Endodermal cell (in vitro differentiated cells): ENCODE measurements around the gene CALML6. TPM values are rescaled to one million over a fixed set of nuclear protein-coding genes. Genes with fewer than 3 reads are reported as not detected.

Experiments used
- DNase-seq: peaks from one replicate; pipeline ENCODE4 v3.0.0-alpha.2; 2017
- H3K27ac ChIP-seq: 2 replicates; pipeline ENCODE4 v1.5.1; 2013; ENCODE audit warnings: mild to moderate bottlenecking, low read depth, low read length, moderate library complexity
- H3K27me3 ChIP-seq: 2 replicates; pipeline ENCODE4 v1.6.1; 2013; ENCODE audit warnings: mild to moderate bottlenecking, low read length, moderate library complexity; ENCODE audit not compliant: insufficient read depth, control insufficient read depth, poor library complexity, severe bottlenecking
- H3K36me3 ChIP-seq: 2 replicates; pipeline ENCODE4 v1.7.0; 2013; ENCODE audit warnings: mild to moderate bottlenecking, low read length, moderate library complexity; ENCODE audit not compliant: control insufficient read depth, insufficient read depth
- H3K4me1 ChIP-seq: one replicate; pipeline ENCODE4 v1.7.0; 2013; ENCODE audit warnings: low read length; ENCODE audit not compliant: control insufficient read depth, insufficient read depth
- H3K4me3 ChIP-seq: 2 replicates; pipeline ENCODE4 v1.5.1; 2013; ENCODE audit warnings: mild to moderate bottlenecking, low read length, moderate library complexity
- H3K9ac ChIP-seq: 2 replicates; pipeline ENCODE4 v1.6.1; 2013; ENCODE audit warnings: mild to moderate bottlenecking, low read length, moderate library complexity; ENCODE audit not compliant: poor library complexity, severe bottlenecking; ENCODE audit errors: extremely low read depth
- H3K9me3 ChIP-seq: 2 replicates; pipeline ENCODE4 v1.6.1; 2013; ENCODE audit warnings: mild to moderate bottlenecking, low read length, moderate library complexity; ENCODE audit not compliant: control insufficient read depth
- H3K27ac Mint-ChIP-seq: 2 replicates; pipeline ENCODE4 v1.8.0; 2020; ENCODE audit warnings: mixed read lengths
- H3K27me3 Mint-ChIP-seq: 2 replicates; pipeline ENCODE4 v1.8.0; 2021; ENCODE audit warnings: mild to moderate bottlenecking, mixed read lengths; ENCODE audit not compliant: insufficient read depth
- H3K36me3 Mint-ChIP-seq: 2 replicates; pipeline ENCODE4 v1.8.0; 2020; ENCODE audit warnings: low read depth, mixed read lengths
- H3K4me1 Mint-ChIP-seq: 2 replicates; pipeline ENCODE4 v1.8.0; 2020; ENCODE audit warnings: mixed read lengths
- H3K4me3 Mint-ChIP-seq: 2 replicates; pipeline ENCODE4 v1.8.0; 2020; ENCODE audit warnings: mild to moderate bottlenecking, moderate library complexity, mixed read lengths
- H3K9me3 Mint-ChIP-seq: 2 replicates; pipeline ENCODE4 v1.8.0; 2020; ENCODE audit warnings: mild to moderate bottlenecking, mixed read lengths
- CTCF ChIP-seq: fragments of 200-600 bp; sonication (generic); conservative IDR thresholded peaks from 2 replicates; pipeline ENCODE4 v1.5.0; 2021; ENCODE audit warnings: antibody characterized with exemption, mild to moderate bottlenecking
- WGBS, 2 experiments: methylation state at CpG; one replicate each; pipeline versions ENCODE4 v1.1.5 to v1.1.7; 2013; ENCODE audit warnings: missing lambda C conversion rate in 2 of 2, mixed read lengths in 1 of 2; ENCODE audit not compliant: insufficient coverage in 1 of 2, insufficient read length in 1 of 2; 5-methylcytosine and 5-hydroxymethylcytosine counted together
- total RNA-seq, 2 donors: library from RNA; stranded (reverse); fragmentation: NEBNext Ultra II Directional in 1 of 2; extraction: Animal tissue kit (Norgen Biotek cat#: 25700) in 1 of 2; gene quantifications; 2 replicates in 1 of 2; 3 replicates in 1 of 2; pipeline ENCODE4 v1.2.1, GENCODE V29; 2021

Gene CALML6
- total RNA-seq, 2 donors from 2014 or later: 0.89 to 1.4 TPM

DNA sequence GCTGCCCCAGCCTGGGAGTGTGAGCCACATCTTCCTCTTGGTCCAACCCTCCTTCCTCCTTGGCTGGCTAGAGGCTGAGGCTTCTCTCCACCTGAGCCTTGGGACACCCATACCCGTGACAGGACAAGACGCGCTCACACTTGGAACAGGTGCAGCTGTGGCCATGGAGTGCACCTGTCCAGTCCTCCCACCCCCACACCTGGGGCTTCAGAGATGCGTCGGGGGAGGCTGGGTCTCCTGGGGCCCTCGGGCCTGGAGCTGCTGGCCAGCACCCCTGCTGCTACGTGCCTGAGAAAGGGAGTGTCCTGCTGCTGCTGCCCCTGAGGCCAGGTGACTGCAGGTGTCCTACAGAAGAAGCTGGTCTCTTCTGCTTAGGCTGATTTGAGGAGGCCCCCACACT is 41.0 kb downstream of the CALML6 start:
- H3K36me3 ChIP-seq: no peaks in the 10 kb centered on the region
- no peaks in the 10 kb centered on the region for H3K4me1 ChIP-seq
- no peaks in the 10 kb centered on the region for H3K27me3 ChIP-seq
- H3K4me3 ChIP-seq: no peak overlapping the region
- no peak for TF ChIP-seq CTCF
- 83% methylated on average over 7 of the region's 7 CpGs; no CpG with 5 or more reads in 1 of the 2 experiments for WGBS, 2 experiments
- H3K4me1 Mint-ChIP-seq: peaks cover 10% of the 10 kb centered on the region
- peaks cover 2% of the 10 kb centered on the region for H3K9me3 Mint-ChIP-seq
- H3K27ac Mint-ChIP-seq: no peak overlapping the region
- no peak overlapping the region for H3K27ac ChIP-seq
- H3K27me3 Mint-ChIP-seq: no peaks in the 10 kb centered on the region
- no peak overlapping the region for H3K4me3 Mint-ChIP-seq
- no peak for DNase-seq
- no peak overlapping the region for H3K9ac ChIP-seq
- no peaks in the 10 kb centered on the region for H3K36me3 Mint-ChIP-seq
- H3K9me3 ChIP-seq: no peaks in the 10 kb centered on the region

GRCh38 chr1:1956586-1957532 is 41.8 kb downstream of the CALML6 start:
- H3K27me3 ChIP-seq: no peaks in the 10 kb centered on the region
- no peak overlapping the region for H3K27ac ChIP-seq
- Mint-ChIP-seq H3K4me1 (peaks cover 11% of the 10 kb centered on the region), H3K4me3 (no peak overlapping the region), H3K27ac (no peak overlapping the region), H3K36me3 (no peaks in the 10 kb centered on the region), H3K27me3 (no peaks in the 10 kb centered on the region), H3K9me3 (peaks cover 2% of the 10 kb centered on the region)
- no peak for DNase-seq
- H3K9ac ChIP-seq: no peak overlapping the region
- 90 to 92% methylated on average over 30 to 38 of the region's 38 CpGs for WGBS, 2 experiments
- TF ChIP-seq CTCF: no peak
- no peaks in the 10 kb centered on the region for H3K36me3 ChIP-seq
- no peaks in the 10 kb centered on the region for H3K4me1 ChIP-seq
- H3K4me3 ChIP-seq: no peak overlapping the region
- no peaks in the 10 kb centered on the region for H3K9me3 ChIP-seq

- no peaks in the 10 kb centered on the region for H3K9me3 ChIP-seq
- peaks cover 2% of the 10 kb centered on the region for H3K9me3 Mint-ChIP-seq
- no peak overlapping the region for H3K27ac Mint-ChIP-seq
- no peak for TF ChIP-seq CTCF
- H3K27ac ChIP-seq: no peak overlapping the region
- H3K9ac ChIP-seq: no peak overlapping the region
- H3K4me1 ChIP-seq: no peaks in the 10 kb centered on the region
- no peaks in the 10 kb centered on the region for H3K27me3 Mint-ChIP-seq
- H3K27me3 ChIP-seq: no peaks in the 10 kb centered on the region
- DNase-seq: no peak
- WGBS, 2 experiments: 90 to 91% methylated on average over 15 to 22 of the region's 22 CpGs
- H3K36me3 Mint-ChIP-seq: no peaks in the 10 kb centered on the region
- peaks cover 11% of the 10 kb centered on the region for H3K4me1 Mint-ChIP-seq
- H3K4me3 Mint-ChIP-seq: no peak overlapping the region
- no peaks in the 10 kb centered on the region for H3K36me3 ChIP-seq
- no peak overlapping the region for H3K4me3 ChIP-seq
These were observed 42.5 kb downstream of the CALML6 start for GRCh38 chr1:1957533-1957961.
